Measurements from ENCODE around the gene DNAJC30.

The DNAJC30 gene

GRCh38 chr7:73707045-73707631, 23.9 kb upstream of the DNAJC30 start:
- DNase-seq: peak; percentile 88

GRCh38 chr7:73706126-73707044, 23.1 kb upstream of the DNAJC30 start:
- DNase-seq: no peak

- no peak for DNase-seq
These were observed 22.3 kb upstream of the DNAJC30 start for GRCh38 chr7:73705551-73705920.

- no peak for DNase-seq
These were observed 21.6 kb upstream of the DNAJC30 start for GRCh38 chr7:73704640-73705550.

GRCh38 chr7:73703757-73704639, 20.7 kb upstream of the DNAJC30 start:
- peak; percentile 37 for DNase-seq

GRCh38 chr7:73703225-73703624, 20.0 kb upstream of the DNAJC30 start:
- DNase-seq: no peak

- DNase-seq: no peak
These were observed 19.4 kb upstream of the DNAJC30 start for GRCh38 chr7:73702665-73703064.

- DNase-seq: no peak
These were observed 19.0 kb upstream of the DNAJC30 start for GRCh38 chr7:73702226-73702625.

GRCh38 chr7:73701357-73701995, 18.2 kb upstream of the DNAJC30 start:
- DNase-seq: no peak

GRCh38 chr7:73700581-73701134, 17.4 kb upstream of the DNAJC30 start:
- DNase-seq: no peak

GRCh38 chr7:73700069-73700423, 16.8 kb upstream of the DNAJC30 start:
- no peak for DNase-seq

- DNase-seq: no peak
These were observed 16.3 kb upstream of the DNAJC30 start for GRCh38 chr7:73699370-73700068.

GRCh38 chr7:73698410-73698809, 15.2 kb upstream of the DNAJC30 start:
- DNase-seq: no peak

- no peak for DNase-seq
These were observed 13.1 kb upstream of the DNAJC30 start for GRCh38 chr7:73696372-73696771.

- DNase-seq: no peak
These were observed 7.4 kb upstream of the DNAJC30 start for GRCh38 chr7:73690646-73691045.

- DNase-seq: no peak
These were observed 5.0 kb upstream of the DNAJC30 start for GRCh38 chr7:73688288-73688687.

- DNase-seq: no peak
These were observed 2.1 kb upstream of the DNAJC30 start for GRCh38 chr7:73685311-73685710.

GRCh38 chr7:73683788-73684693, 788 bp upstream of the DNAJC30 start:
- no peak for DNase-seq

GRCh38 chr7:73682745-73683055, 553 bp downstream of the DNAJC30 start:
- no peak for DNase-seq

- no peak for DNase-seq
These were observed 2.2 kb downstream of the DNAJC30 start for GRCh38 chr7:73681031-73681430.
